GM21526 (cell line): Measurements from ENCODE around the gene ZDHHC16.
"Not testable (repeated sequence)": the region's sequence is repeated elsewhere in the genome, so short reads cannot be mapped to it uniquely, and the experiment has no call there.

Experiments
- ATAC-seq: cut with Tn5 transposase; IDR thresholded peaks from one replicate; pipeline ENCODE4 v1.9.1; 2021; ENCODE audit warnings: moderate library complexity; ENCODE audit not compliant: unreplicated experiment, low FRiP score

ZDHHC16 gene

DNA sequence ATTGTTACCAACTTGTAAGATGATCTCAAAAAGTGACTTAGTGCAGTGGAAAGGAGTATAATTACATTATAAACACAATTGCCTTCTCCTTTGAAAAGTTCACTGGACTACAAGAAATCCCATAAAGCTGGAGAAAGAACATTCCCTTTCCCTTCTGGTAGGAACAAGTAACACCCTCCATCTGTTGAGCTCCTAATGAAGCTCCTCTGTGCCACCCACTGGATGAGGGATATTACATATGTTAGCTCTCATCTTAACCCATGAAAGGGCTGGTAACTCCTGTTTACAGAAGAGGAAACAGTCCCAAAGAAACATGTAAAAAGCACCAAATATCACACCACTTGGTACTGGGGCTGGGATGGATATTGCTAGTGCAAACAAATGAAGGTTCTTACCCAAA is 11.9 kb upstream of the ZDHHC16 start:
- no peak for ATAC-seq

DNA sequence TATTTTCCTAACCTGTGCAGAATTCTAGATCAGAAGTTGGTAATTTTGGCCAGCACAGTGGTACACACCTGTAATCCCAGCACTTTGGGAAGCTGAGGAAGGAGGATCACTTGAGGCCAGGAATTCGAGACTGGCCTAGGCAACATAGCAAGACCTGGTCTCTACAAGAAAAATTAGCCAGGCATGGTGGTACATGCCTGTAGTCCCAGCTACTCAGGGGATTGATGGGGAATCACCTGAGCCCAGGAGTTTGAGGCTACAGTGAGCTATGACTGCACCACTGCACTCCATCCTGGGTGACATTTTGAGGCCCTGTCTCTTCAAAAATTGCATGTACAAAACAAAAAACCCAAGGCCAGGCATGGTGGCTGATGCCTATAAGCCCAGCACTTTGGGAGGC is 11.4 kb upstream of the ZDHHC16 start:
- ATAC-seq: no peak

DNA sequence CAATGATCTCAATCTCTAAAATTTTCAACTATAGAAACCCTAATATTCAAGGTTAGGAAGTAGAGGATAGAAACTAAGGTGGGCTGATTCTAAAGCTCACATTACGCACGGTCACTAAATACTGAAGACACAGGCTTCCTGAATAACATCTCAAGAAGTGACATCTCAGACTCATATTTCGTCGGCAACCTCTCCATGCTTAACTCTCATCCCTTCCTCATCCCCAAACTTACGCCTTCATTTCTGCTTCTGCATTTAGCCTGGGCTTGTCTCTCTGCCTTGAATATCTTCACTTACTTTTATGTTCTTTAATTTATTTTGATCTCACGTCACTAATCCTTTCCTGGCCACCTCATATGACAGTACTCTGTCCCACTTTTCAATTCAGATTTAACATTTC is 10.8 kb upstream of the ZDHHC16 start:
- ATAC-seq: no peak

DNA sequence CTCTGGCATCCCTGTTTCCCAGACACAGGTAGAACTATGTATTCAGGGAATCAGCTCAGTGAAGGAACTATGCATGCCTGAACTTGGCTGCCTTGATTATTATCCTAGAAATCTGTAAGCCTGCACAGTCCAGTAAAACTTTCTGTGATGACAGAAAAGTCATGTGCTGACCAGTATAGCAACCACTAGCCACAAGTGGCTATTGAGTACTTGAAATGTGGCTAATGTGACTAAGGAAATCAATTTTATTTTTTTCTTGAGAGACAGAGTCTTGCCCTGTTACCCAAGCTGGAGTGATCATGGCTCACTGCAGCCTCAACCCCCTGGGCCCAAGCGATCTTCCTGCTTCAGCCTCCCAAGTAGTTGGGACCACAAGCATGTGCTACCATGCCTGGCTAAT is 3.7 kb upstream of the ZDHHC16 start:
- no peak for ATAC-seq

DNA sequence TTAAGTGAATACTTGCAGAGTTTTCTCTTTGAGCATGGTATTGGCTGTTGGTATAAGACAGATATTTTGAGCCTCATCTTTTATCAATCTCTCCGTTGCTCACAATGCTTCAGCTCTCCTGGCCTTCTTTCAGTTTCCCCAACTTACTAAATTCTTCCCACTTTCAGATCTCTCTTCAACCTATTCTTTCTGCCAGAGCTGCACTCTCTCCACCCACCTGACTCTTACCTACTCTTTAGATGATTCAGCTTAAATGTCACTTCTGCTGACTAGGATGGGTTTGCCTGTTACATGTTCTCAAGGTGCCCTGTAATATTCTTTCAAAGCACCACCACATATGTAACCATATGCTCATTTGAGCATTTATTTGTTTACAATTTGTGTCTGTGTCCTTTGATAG is 1.8 kb upstream of the ZDHHC16 start:
- ATAC-seq: no peak

DNA sequence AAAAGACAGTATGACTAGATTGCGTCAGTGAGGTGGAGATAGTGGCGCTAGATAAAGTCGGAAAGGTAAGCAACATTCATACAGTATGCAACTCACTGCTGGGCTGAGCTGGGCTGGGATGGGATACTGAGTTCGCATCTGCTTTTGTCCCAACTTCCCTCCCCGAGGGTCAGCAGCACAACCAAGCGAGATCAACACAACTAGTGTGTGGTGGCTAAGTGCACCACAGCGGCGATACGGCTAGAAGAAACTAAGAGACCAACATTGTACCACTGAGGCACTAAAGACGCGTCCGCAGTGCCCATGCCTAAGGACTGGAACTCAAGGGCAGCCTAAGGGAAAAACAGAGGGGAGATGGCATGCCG is 636 bp upstream of the ZDHHC16 start:
- no peak for ATAC-seq

DNA sequence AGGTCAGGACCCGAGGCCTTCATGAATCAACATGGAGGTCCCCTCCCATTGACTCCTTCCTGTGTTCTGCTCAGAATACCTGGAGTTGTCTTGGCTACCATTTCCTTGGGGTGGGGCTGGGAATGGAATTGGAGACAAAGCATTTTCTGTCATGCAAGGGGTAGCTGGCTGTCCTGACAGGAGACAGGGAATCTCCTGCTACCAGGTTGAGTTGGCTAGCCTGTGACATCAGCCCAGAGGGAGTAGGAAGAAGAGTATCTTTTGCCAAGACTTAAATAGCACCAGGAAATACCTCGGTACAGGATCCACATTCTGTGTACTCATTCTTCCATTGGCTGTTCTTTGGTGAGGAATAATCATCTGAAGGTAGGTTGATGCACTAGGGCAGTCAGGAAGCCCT is 4.9 kb downstream of the ZDHHC16 start:
- no peak for ATAC-seq

DNA sequence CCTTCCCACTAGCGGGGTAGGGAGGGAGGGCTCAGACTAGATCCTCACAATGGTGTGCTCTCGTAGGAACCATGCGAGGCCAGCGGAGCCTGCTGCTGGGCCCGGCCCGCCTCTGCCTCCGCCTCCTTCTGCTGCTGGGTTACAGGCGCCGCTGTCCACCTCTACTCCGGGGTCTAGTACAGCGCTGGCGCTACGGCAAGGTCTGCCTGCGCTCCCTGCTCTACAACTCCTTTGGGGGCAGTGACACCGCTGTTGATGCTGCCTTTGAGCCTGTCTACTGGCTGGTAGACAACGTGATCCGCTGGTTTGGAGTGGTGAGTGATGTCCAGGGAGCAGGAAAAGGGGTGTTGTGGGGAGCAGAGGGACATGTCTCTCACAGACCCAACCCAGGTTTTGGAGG is 5.6 kb downstream of the ZDHHC16 start:
- no peak for ATAC-seq

DNA sequence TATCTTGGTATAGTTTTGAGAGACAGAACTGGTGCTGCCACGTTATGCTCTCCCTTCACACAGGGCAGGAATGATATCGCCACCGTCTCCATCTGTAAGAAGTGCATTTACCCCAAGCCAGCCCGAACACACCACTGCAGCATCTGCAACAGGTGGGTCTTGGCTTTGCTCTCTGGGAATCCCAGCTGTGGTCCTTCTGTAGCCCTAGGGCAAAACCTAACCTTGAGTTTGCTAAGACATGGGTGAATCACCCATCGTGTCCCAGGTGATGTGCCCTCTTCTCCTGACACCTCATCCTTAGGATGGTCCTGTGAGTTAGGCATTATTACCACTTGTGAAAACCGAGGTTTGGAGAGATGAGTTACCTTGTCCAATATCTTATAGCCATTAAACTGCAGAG is 6.4 kb downstream of the ZDHHC16 start:
- ATAC-seq: no peak

DNA sequence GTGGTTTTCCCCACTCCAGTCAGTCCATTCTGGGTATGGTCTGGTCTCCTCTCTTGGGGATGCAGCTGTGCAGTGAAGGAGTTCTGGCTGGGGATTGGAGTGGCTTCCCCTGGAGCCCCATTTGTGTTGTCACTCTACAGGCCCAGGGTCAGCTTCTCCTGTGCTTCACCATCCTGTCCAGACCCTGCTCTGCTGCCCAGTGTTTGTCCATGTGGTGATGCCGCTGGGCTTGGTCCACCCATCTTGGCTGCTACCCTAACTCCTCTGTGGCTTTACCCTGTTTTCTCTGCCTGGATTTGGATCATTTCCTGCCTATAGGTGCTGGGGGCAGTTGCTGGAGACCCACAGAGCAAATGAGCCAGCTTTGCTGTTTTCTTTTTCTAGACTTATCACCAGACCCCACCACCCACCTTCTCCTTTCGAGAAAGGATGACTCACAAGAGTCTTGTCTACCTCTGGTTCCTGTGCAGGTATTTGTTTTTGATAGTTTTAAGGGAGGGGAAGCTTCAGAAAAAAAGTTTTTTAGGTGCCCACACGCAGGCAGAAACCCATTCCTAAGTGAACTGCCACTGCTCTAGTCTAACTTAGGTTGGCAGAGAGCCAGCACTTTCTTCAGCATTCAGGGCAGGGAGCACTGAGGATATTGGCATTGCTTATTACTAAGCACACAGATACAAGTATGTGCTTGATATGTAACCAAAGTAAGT is 8.5 kb downstream of the ZDHHC16 start:
- ATAC-seq: no peak

DNA sequence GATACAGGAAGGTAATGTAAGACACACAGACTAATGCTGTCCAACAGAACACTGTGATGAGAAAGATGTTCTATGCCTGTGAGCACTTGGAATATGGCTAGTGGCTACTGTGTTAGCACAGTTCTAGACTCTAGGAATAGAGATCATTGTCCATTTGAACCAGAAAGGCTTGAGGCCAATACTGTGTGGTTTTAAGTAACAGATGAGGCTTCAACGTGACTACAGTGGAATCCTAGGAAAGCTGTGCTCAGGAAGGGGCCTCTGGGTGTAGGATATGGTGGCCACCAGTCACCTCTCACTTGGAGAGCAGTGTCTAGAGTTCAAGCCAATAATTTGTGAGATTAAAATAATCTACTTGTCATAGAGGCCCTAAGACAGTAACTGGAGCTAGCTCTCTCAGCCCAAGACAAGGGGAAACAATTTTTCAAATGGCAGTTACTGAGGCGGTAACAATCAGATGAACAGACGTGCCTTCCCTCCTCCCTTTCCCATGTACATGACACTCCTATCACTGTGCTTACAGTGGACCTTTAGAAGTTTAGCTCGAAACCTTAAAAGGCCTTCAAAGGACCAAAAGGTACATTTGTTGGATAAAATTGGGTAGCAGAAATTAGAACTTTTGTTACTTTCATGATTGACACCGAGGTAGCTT is 10.2 kb downstream of the ZDHHC16 start:
- ATAC-seq: no peak

DNA sequence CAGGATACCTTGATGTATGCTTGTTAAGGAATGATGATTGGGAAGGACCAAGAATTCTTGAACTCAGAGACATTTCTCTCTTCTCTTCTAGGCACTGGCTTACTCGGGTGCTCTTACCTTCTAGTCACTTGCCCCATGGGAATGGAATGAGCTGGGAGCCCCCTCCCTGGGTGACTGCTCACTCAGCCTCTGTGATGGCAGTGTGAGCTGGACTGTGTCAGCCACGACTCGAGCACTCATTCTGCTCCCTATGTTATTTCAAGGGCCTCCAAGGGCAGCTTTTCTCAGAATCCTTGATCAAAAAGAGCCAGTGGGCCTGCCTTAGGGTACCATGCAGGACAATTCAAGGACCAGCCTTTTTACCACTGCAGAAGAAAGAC is 10.7 kb downstream of the ZDHHC16 start:
- ATAC-seq: no peak

DNA sequence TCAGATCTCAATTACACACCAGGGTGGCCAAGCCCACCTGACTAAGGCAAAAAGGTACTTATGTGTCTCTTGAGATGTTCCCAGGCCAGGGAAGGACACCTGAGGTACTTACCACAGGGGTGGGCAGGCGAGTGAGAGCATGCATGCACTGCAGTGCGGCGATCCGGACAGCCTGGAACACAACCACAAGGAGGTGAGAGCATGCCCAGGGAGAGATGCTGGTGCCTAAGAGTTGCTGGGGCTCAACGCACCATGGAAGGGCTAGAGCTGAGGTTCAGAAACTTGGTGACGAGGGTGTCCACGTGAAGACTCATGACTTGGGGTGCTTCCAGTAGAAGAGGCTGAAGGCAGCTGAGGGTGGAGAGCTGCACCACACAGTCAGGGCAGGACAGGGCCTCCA is 13.1 kb downstream of the ZDHHC16 start:
- ATAC-seq: no peak

DNA sequence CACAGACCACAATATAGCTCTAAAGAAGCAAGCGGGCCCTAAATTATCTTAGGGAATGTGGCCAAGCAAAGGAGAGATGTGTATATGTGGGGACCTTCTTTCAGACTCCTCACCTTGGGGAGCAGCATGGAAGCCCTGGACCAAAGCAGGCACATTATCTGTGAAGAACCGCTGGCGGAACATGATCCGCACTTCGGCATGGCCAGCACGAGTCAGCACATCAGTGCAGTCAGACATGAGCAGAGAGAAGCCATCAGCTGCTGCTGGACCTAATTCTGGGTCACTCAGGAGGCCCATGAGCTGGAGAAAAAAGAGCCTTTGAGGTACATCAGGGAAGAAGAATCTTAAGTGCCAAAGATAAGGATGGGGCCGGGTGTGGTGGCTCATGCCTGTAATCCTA is 14.0 kb downstream of the ZDHHC16 start:
- ATAC-seq: no peak

DNA sequence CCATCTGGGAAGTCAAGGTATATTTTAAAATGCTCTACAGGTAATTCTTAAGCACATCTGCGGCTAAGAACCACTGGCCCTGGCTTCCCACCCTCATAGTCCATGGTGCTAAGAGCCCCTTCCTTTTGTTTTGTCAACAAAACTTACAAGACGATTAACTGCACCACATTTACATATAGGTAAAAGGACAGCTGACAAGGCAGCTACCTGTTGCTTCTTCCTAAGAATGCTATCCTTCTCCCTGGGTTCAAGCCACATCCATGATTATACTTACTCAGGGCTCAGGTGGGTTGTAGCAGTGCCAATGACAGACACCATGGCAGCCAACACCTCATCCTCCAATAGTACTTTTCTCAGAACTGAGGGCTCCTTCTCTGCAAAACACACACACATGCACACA is 16.3 kb downstream of the ZDHHC16 start:
- no peak for ATAC-seq

DNA sequence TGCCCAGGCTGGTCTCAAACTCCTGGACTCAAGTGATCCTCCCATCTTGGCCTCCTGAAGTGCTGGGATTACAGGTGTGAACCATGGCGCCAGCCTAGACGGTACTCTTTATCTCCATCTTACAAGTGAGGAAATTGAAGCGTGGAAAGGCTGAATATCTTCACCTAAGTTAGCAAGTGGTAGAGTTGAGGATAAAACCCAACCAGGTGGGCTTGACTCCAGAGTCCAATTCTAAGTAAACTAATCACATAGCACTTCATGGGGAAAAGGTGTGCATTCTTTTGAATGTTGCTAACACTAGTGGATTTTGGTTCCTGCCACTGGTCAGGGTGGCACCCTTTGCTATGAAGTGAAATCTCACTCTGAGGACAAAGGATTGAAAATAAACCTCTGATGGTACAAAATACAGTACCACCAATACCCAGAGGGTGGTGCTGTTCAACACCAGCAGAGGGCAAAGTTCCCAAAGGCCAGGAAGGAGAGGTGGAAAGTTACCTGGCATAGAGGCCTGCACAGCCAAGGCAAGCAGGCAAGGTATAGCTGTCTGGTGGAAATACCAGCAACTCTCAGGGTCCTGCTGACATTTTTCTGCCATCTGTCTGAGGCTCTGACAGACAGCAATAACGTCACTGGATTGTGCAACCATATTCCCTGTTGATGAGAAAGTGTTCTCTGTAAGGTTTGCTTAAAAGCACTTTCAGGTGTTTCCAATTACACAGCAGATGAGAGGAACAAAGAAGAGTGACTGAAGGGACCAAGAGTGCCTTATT is 17.6 kb downstream of the ZDHHC16 start:
- no peak for ATAC-seq

DNA sequence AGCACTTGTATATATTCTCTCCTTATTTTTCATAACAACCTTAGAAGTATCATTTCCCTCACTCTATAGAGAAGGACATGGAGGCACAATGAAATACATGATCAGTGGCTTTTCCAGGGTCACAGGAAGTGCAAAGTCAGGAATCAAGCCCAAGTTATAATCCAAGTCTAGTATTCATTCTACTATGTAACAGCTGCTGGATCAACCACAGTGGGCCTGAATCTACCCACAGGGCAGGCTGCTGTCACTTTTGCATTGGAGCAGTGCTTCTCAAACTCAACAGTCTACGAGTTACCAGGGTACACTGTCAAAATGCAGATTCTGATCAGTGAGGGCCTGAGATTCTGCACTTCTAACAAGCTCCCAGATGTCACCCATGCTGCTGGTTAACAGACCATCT is 18.3 kb downstream of the ZDHHC16 start:
- ATAC-seq: no peak

DNA sequence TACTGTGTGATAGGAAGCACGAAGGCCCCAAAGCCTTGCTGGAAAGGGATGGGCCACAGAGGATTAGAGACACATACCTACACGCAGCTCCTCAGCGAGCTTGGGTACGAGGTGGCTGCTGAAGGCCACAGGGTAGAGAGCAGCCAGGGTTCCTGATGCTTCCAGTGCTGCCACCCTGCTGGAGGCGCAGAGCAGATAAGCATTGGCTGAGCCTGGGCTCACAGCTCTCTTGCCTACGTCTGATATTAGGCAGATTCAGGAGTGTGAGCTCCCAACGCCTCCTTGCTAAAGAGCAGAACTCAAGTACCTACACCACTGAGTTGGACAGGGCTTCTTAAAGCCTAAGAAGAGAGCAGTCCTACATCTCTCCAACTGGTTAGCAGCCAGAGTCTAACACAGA is 20.0 kb downstream of the ZDHHC16 start:
- ATAC-seq: no peak

DNA sequence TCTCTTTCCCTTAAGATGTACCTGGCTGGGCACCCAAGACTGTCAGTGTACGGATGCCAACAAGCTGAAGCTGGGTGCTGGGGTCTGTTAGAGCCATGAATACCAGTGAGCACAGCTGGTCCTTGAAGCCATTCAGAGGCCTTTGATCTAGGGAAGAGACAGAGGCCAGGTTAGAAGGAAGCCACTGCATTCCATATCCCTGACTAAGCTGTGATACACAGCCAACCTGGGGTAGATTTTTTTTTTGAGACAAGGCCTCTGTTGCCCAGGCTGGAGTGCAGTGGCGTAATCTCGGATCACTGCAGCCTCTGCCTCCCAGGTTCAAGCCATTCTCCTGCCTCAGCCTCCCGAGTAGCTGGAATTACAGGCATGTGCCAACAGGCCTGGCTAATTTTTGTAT is 20.8 kb downstream of the ZDHHC16 start:
- no peak for ATAC-seq

DNA sequence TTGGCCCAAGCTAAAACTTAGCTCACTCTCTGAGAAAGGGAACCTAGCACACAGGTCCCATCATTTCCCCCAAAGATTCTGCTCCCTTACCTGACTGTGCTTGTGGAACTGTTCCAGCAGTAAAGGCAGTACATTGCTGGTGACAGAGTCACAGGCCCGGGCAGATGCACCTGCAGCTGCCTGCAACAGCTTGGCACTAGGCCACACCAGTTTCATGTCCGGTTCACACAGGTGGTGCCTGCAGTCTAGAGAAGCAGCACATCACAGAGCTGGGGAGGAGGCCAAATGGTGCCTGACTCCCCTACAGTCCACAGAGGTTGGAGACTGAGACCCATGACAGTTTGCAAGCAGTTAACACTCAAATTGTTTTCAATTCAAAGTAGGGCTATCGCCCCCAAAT is 22.2 kb downstream of the ZDHHC16 start:
- ATAC-seq: no peak

DNA sequence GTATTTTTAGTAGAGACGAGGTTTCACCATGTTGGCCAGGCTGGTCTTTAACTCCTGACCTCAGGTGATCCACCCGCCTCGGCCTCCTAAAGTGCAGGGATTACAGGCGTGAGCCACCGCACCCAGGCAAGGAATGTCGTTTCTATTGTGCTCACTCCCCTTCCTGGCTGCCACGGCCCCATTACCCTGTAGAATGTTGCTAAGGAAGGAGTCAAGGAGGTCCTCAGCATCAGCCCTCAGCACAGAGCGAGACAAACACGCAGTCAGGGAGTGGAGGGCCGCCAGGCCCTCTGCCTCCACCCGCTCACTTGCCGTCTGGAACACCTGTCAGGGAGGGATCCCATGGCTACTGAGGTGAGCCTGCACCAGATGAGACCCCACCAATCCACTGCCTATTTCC is 22.8 kb downstream of the ZDHHC16 start:
- ATAC-seq: not testable (repeated sequence)

DNA sequence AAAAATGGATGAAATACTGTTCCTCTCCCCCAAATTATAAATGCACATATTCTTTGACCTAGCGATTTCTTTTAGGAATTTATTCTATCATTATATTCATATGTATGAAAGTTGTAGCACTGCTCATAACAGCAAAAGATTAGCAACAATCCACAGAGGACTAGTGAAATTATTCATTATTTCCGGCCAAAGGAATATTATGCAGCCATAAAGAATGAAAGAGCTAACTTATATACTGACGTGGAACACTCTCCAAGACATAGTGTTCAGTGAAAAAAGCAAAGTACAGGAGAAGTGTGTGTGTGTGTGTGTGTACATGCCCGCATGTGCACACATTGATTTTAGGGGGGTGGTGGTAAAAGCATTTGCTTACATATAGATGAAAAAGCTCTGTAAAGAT is 28.9 kb downstream of the ZDHHC16 start:
- ATAC-seq: no peak
